Activated B cell treated with CpG ODN at 0.5 μM for 24 hours (primary cell): ENCODE data around the gene DGKI. TPM values are rescaled to one million over a fixed set of nuclear protein-coding genes. Genes with fewer than 3 reads are reported as not detected.

Source experiments
- ATAC-seq: fragments of 200-7000 bp; cut with Tn5 transposase; one replicate; pipeline ENCODE4 v1.10.0; 2021; ENCODE audit warnings: low read depth, mild to moderate bottlenecking, moderate library complexity
- CTCF ChIA-PET: fragments of 350-600 bp; sonication (Branson Sonifier 250); formaldehyde crosslinking; loops from one replicate; lab custom pipeline; 2021; ENCODE audit warnings: antibody characterized with exemption; lab: Charles Lee
- POLR2A ChIA-PET: fragments of 350-600 bp; sonication (Branson Sonifier 250); formaldehyde crosslinking; loops from one replicate; lab custom pipeline; 2021; ENCODE audit warnings: antibody characterized with exemption; lab: Charles Lee
- DNase-seq: peaks from one replicate; pipeline ENCODE4 v3.0.0; 2022
- H3K27ac Mint-ChIP-seq: one replicate; pipeline ENCODE4 v1.8.0; 2020; ENCODE audit warnings: mixed read lengths
- H3K27me3 Mint-ChIP-seq: one replicate; pipeline ENCODE4 v1.8.0; 2021; ENCODE audit warnings: mixed read lengths
- H3K36me3 Mint-ChIP-seq: one replicate; pipeline ENCODE4 v1.8.0; 2021; ENCODE audit warnings: low read depth, mixed read lengths
- H3K4me1 Mint-ChIP-seq: one replicate; pipeline ENCODE4 v1.8.0; 2021; ENCODE audit warnings: mixed read lengths
- H3K4me3 Mint-ChIP-seq: one replicate; pipeline ENCODE4 v1.8.0; 2020; ENCODE audit warnings: mild to moderate bottlenecking, mixed read lengths
- H3K9me3 Mint-ChIP-seq: one replicate; pipeline ENCODE4 v1.8.0; 2020; ENCODE audit warnings: mixed read lengths
- CTCF ChIP-seq: fragments of 200-600 bp; IDR thresholded peaks from one replicate; pipeline ENCODE4 v1.8.0; 2022; ENCODE audit warnings: antibody characterized with exemption, mild to moderate bottlenecking
- intact Hi-C: fragments of 100-400 bp; cut with micrococcal nuclease; formaldehyde crosslinking; loops from one replicate; pipeline ENCODE4 v1.15.1; 2024
- total RNA-seq: library from RNA; stranded (reverse); gene quantifications from 2 replicates; pipeline ENCODE4 v1.2.3, GENCODE V29; 2022

Gene DGKI
- total RNA-seq, 1 donor from 2014 or later, result not detected

GRCh38 chr7:137519947-137520346 lies 326.8 kb downstream of the DGKI start:
- no peaks in the 10 kb centered on the region for H3K4me1 Mint-ChIP-seq
- H3K27me3 Mint-ChIP-seq, result no peaks in the 10 kb centered on the region
- H3K9me3 Mint-ChIP-seq, result peaks cover 2% of the 10 kb centered on the region
- intact Hi-C loops, result no loop called here
- H3K27ac Mint-ChIP-seq, result no peak overlapping the region
- no peaks in the 10 kb centered on the region for H3K36me3 Mint-ChIP-seq
- no peak overlapping the region for H3K4me3 Mint-ChIP-seq
- CTCF ChIA-PET, result no interaction called here
- DNase-seq (no peak), ATAC-seq (no peak)
- POLR2A ChIA-PET, result no interaction called here
- no peak for TF ChIP-seq CTCF

- Mint-ChIP-seq H3K27ac (no peak overlapping the region), H3K9me3 (peaks cover 2% of the 10 kb centered on the region), H3K4me1 (no peaks in the 10 kb centered on the region), H3K36me3 (no peaks in the 10 kb centered on the region), H3K27me3 (no peaks in the 10 kb centered on the region), H3K4me3 (no peak overlapping the region)
- ATAC-seq (no peak), DNase-seq (no peak)
- no peak for TF ChIP-seq CTCF
- intact Hi-C loops, result no loop called here
- ChIA-PET CTCF (no interaction called here), POLR2A (no interaction called here)
Observed at GRCh38 chr7:137519181-137519691, 327.5 kb downstream of the DGKI start.

- DNase-seq, result no peak
- TF ChIP-seq CTCF, result no peak
- Mint-ChIP-seq H3K27me3 (no peaks in the 10 kb centered on the region), H3K9me3 (no peaks in the 10 kb centered on the region), H3K27ac (no peak overlapping the region), H3K4me1 (no peaks in the 10 kb centered on the region), H3K4me3 (no peak overlapping the region), H3K36me3 (no peaks in the 10 kb centered on the region)
- intact Hi-C loops, result no loop called here
- ChIA-PET POLR2A (no interaction called here), CTCF (no interaction called here)
- no peak for ATAC-seq
Observed at GRCh38 chr7:137513091-137513490, 333.7 kb downstream of the DGKI start.

GRCh38 chr7:137507096-137507495 lies 339.7 kb downstream of the DGKI start:
- Mint-ChIP-seq H3K27ac (no peak overlapping the region), H3K36me3 (no peaks in the 10 kb centered on the region), H3K27me3 (no peaks in the 10 kb centered on the region), H3K9me3 (peaks cover 3% of the 10 kb centered on the region), H3K4me3 (no peak overlapping the region), H3K4me1 (no peaks in the 10 kb centered on the region)
- no peak for TF ChIP-seq CTCF
- intact Hi-C loops, result no loop called here
- no peak for DNase-seq
- ATAC-seq, result no peak
- POLR2A ChIA-PET, result no interaction called here
- CTCF ChIA-PET, result no interaction called here

GRCh38 chr7:137506031-137506430 lies 340.7 kb downstream of the DGKI start:
- H3K4me1 Mint-ChIP-seq, result no peaks in the 10 kb centered on the region
- TF ChIP-seq CTCF, result no peak
- DNase-seq (no peak), ATAC-seq (no peak)
- CTCF ChIA-PET, result no interaction called here
- intact Hi-C loops, result no loop called here
- H3K27me3 Mint-ChIP-seq, result no peaks in the 10 kb centered on the region
- no peaks in the 10 kb centered on the region for H3K36me3 Mint-ChIP-seq
- peaks cover 3% of the 10 kb centered on the region for H3K9me3 Mint-ChIP-seq
- POLR2A ChIA-PET, result no interaction called here
- H3K27ac Mint-ChIP-seq, result no peak overlapping the region
- H3K4me3 Mint-ChIP-seq, result no peak overlapping the region
